Endothelial cell of umbilical vein (primary cell): Measurements from ENCODE around the gene CBLB. TPM values are rescaled to one million over a fixed set of nuclear protein-coding genes. Genes with fewer than 3 reads are reported as not detected.

Experiments used
- BruUV-seq: library from RNA; stranded (reverse); fragments of 400-500 nt; replicated peaks from 2 replicates; lab custom pipeline; 2021; lab: Mats Ljungman, UMichigan
- CTCF ChIA-PET: fragments of 300-600, 350-600 bp; sonication (Branson Sonifier 250); formaldehyde crosslinking; loops from one replicate; lab custom pipeline; 2021; ENCODE audit warnings: antibody characterized with exemption, inconsistent platforms; lab: Charles Lee
- POLR2A ChIA-PET: fragments of 300-600, 350-600 bp; sonication (Branson Sonifier 250); formaldehyde crosslinking; loops from one replicate; lab custom pipeline; 2021; ENCODE audit warnings: antibody characterized with exemption, inconsistent platforms; lab: Charles Lee
- DNase-seq: peaks from one replicate; pipeline ENCODE4 v3.0.0-alpha.2; 2011; ENCODE audit warnings: low read depth, low spot score
- FAIRE-seq: peaks from 2 replicates; lab custom pipeline; 2011; peaks lifted over from hg19 to GRCh38; lab: Jason Lieb, UNC
- H2AFZ ChIP-seq: 2 replicates; pipeline ENCODE4 v1.6.0; 2012; ENCODE audit warnings: low read depth, low read length, control low read depth, inconsistent platforms
- H3K27ac ChIP-seq: 2 replicates; pipeline ENCODE4 v1.5.1; 2011; ENCODE audit warnings: low read depth, mild to moderate bottlenecking, control low read depth, low read length, moderate library complexity; ENCODE audit not compliant: insufficient read depth
- H3K27me3 ChIP-seq, 2 experiments: 2 replicates each; pipeline versions ENCODE4 v1.6.0 to v1.6.1; 2011; ENCODE audit warnings: low read length in 2 of 2, mixed read lengths in 1 of 2; ENCODE audit not compliant: control insufficient read depth in 2 of 2, insufficient read depth in 2 of 2
- H3K36me3 ChIP-seq, 2 experiments: 2 replicates in 1 of 2; 3 replicates in 1 of 2; pipeline ENCODE4 v1.5.1; 2011; ENCODE audit warnings: low read length in 2 of 2, mild to moderate bottlenecking in 1 of 2, moderate library complexity in 1 of 2; ENCODE audit not compliant: control insufficient read depth in 2 of 2, insufficient read depth in 2 of 2; ENCODE audit errors: extremely low read depth in 1 of 2
- H3K4me1 ChIP-seq: 3 replicates; pipeline ENCODE4 v1.5.1; 2011; ENCODE audit warnings: mild to moderate bottlenecking, low read length; ENCODE audit not compliant: control insufficient read depth, insufficient read depth; ENCODE audit errors: extremely low read depth
- H3K4me2 ChIP-seq: 2 replicates; pipeline ENCODE4 v1.6.1; 2011; ENCODE audit warnings: low read length, control low read depth, mixed read lengths; ENCODE audit not compliant: insufficient read depth
- H3K4me3 ChIP-seq, 3 experiments: fragments of 200-600 bp in 1 of 3; sonication (generic), shearing (Covaris generic) in 1 of 3; replicated peaks in 1 of 3; 2 replicates each; pipeline ENCODE4 v1.5.1; 2011 to 2016; ENCODE audit warnings: control low read depth in 3 of 3, low read length in 3 of 3, mild to moderate bottlenecking in 2 of 3, inconsistent platforms in 1 of 3, low read depth in 1 of 3, moderate library complexity in 1 of 3; ENCODE audit not compliant: insufficient read depth in 1 of 3
- H3K79me2 ChIP-seq: 2 replicates; pipeline ENCODE4 v1.6.0; 2012; ENCODE audit warnings: low read length, inconsistent platforms; ENCODE audit not compliant: control insufficient read depth, insufficient read depth
- H3K9ac ChIP-seq: replicated peaks from 2 replicates; pipeline ENCODE3; 2011; ENCODE audit warnings: low read length, control low read depth; ENCODE audit not compliant: insufficient read depth; ENCODE audit errors: extremely low read depth
- H3K9me1 ChIP-seq: replicated peaks from 3 replicates; pipeline ENCODE4 v1.6.0; 2011; ENCODE audit warnings: mild to moderate bottlenecking, low read length; ENCODE audit not compliant: control insufficient read depth, insufficient read depth; ENCODE audit errors: extremely low read depth
- H3K9me3 ChIP-seq: replicated peaks from 2 replicates; pipeline ENCODE4 v1.5.1; 2012; ENCODE audit warnings: low read length, inconsistent platforms; ENCODE audit not compliant: control insufficient read depth, insufficient read depth
- H4K20me1 ChIP-seq: replicated peaks from 2 replicates; pipeline ENCODE3; 2011; ENCODE audit warnings: mild to moderate bottlenecking, low read length; ENCODE audit not compliant: control insufficient read depth, insufficient read depth; ENCODE audit errors: extremely low read depth
- CTCF ChIP-seq, 2 donors: IDR thresholded peaks; 1 replicate in 1 of 2; 2 replicates in 1 of 2; pipeline ENCODE4 v1.5.1; 2011; ENCODE audit warnings: low read length in 2 of 2, mild to moderate bottlenecking in 2 of 2, moderate library complexity in 2 of 2, control low read depth in 1 of 2, inconsistent platforms in 1 of 2, low read depth in 1 of 2; ENCODE audit not compliant: insufficient read depth in 1 of 2; ENCODE audit errors: extremely low read depth in 1 of 2
- EZH2 ChIP-seq: IDR thresholded peaks from 2 replicates; pipeline ENCODE4 v1.6.1; 2012; ENCODE audit warnings: borderline replicate concordance, low read depth, mild to moderate bottlenecking, moderate library complexity, low read length, inconsistent platforms; ENCODE audit not compliant: severe bottlenecking
- JUN ChIP-seq: IDR thresholded peaks from 2 replicates; pipeline ENCODE4 v1.6.1; 2011; ENCODE audit warnings: borderline replicate concordance, low read depth; ENCODE audit not compliant: insufficient read length, insufficient read depth
- POLR2A ChIP-seq: IDR thresholded peaks from 2 replicates; pipeline ENCODE4 v1.6.1; 2012; ENCODE audit warnings: low read depth, mild to moderate bottlenecking, control low read depth, low read length
- POLR2AphosphoS5 ChIP-seq: IDR thresholded peaks from 2 replicates; pipeline ENCODE4 v1.6.1; 2012; ENCODE audit warnings: low read depth, mild to moderate bottlenecking, control low read depth, low read length, moderate library complexity; ENCODE audit not compliant: insufficient read depth
- dilution Hi-C: fragments of 300-500 bp; cut with MboI; formaldehyde crosslinking; loops from one replicate; pipeline ENCODE4 v1.15.0; 2019; ENCODE audit warnings: low sequenced_read_pairs; ENCODE audit not compliant: extremely low pct_ligation_motif_present
- intact Hi-C: fragments of 100-400 bp; cut with micrococcal nuclease; formaldehyde crosslinking; loops from one replicate; pipeline ENCODE4 v1.10.0; 2022
- polyA plus RNA-seq, 4 experiments: library from polyadenylated mRNA; depleted of rRNA in 3 of 4; stranded (reverse) in 3 of 4; unstranded in 1 of 4; fragments of >200 nt; gene quantifications; 2 replicates each; pipeline versions ENCODE4 v1.2.1 to v1.2.3, GENCODE V29; 2011 to 2012; ENCODE audit warnings: missing spikeins in 1 of 4
- total RNA-seq: library from RNA; stranded (reverse); gene quantifications from 2 replicates; pipeline ENCODE4 v1.2.3, GENCODE V29; 2021
- TF ChIP-seq, protein P1 (sequence below): IDR thresholded peaks from 2 replicates; pipeline ENCODE4 v1.6.1; 2011; ENCODE audit not compliant: insufficient read depth, insufficient read length

CBLB gene
- total and polyA plus RNA-seq, 2 donors (not counting 3 experiments of a cell fraction or from before 2014, with no cell fraction given), result 17.8 to 39.6 TPM

- POLR2A ChIA-PET, result no interaction called here
- Histone ChIP-seq H3K9ac (no peak overlapping the region), H3K9me3 (no peaks in the 10 kb centered on the region), H3K4me3 (no peak overlapping the region), H2AFZ (no peak overlapping the region), H3K27me3 (no peaks in the 10 kb centered on the region), H3K27ac (no peak overlapping the region), H3K4me1 (peaks cover 5% of the 10 kb centered on the region), H4K20me1 (peaks cover 8% of the 10 kb centered on the region), H3K36me3 (no peaks in the 10 kb centered on the region), H3K4me2 (no peak overlapping the region), H3K79me2 (peaks cover 6% of the 10 kb centered on the region), H3K9me1 (no peaks in the 10 kb centered on the region)
- BruUV-seq, result no TSS peak
- intact Hi-C loops (no loop called here), dilution Hi-C loops (no loop called here)
- FAIRE-seq (no peak), DNase-seq (no peak)
- TF ChIP-seq JUN (no peak), CTCF (IDR thresholded peaks at IDR 0.05; ENCODE audit: extremely low read depth in 1 of 2, insufficient read depth in 1 of 2, low read depth in 1 of 2, low read length in 2 of 2) (no peak), POLR2AphosphoS5 (no peak), POLR2A (no peak), EZH2 (no peak)
- TF ChIP-seq, protein P1, sequence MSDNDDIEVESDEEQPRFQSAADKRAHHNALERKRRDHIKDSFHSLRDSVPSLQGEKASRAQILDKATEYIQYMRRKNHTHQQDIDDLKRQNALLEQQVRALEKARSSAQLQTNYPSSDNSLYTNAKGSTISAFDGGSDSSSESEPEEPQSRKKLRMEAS, result no peak
- CTCF ChIA-PET, result no interaction called here
Measured at GRCh38 chr3:105791919-105792786, 76.7 kb downstream of the CBLB start.
